Jurkat, Clone E6-1 (cell line): ENCODE data around the gene KRT25. TPM values are rescaled to one million over a fixed set of nuclear protein-coding genes. Genes with fewer than 3 reads are reported as not detected.
A peak's percentile ranks its signal among the peaks of the same experiment; 100 is the strongest.

Source experiments
- DNase-seq: peaks from one replicate; pipeline ENCODE4 v3.0.0-alpha.2; 2011; ENCODE audit warnings: low read depth, low spot score
- H3K4me3 ChIP-seq: 2 replicates; pipeline ENCODE4 v1.5.1; 2011; ENCODE audit warnings: mild to moderate bottlenecking, low read length, control low read depth, moderate library complexity
- polyA plus RNA-seq: library from polyadenylated mRNA; unstranded; fragments of >200 nt; gene quantifications from one replicate; pipeline ENCODE4 v1.2.1, GENCODE V29; 2012; ENCODE audit warnings: missing spikeins; ENCODE audit not compliant: insufficient read length, insufficient read depth

Gene KRT25, protein sequence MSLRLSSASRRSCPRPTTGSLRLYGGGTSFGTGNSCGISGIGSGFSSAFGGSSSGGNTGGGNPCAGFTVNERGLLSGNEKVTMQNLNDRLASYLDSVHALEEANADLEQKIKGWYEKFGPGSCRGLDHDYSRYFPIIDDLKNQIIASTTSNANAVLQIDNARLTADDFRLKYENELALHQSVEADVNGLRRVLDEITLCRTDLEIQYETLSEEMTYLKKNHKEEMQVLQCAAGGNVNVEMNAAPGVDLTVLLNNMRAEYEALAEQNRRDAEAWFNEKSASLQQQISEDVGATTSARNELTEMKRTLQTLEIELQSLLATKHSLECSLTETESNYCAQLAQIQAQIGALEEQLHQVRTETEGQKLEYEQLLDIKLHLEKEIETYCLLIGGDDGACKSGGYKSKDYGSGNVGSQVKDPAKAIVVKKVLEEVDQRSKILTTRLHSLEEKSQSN
- not detected for polyA plus RNA-seq

DNA sequence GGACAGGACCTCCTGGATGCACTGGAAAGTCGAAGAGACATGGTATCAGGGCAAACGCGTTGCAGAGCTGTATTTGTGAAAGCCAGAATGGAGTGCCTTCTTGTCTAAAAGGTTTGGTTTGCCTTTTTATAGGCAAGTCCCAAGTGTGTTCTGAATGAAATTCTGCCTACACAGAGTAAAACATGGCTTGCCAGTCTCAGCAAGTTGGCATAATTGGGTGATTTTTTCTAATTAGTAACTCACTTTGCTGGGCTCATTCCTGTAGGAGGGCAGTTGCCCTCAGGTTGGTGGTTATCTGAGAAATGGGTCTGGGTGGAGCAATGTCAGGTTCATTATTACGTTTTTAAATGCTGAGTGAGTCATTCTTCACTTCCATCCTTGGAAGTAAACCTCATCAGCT, at the start of gene KRT25:
TSS of gene KRT25 (minus strand) at position 101 of the 400 bp plus-strand sequence. CDS start at position 41, 60 bp downstream.
- H3K4me3 ChIP-seq, result no peak within 1 kb of the TSS
- DNase-seq, result no peak

DNA sequence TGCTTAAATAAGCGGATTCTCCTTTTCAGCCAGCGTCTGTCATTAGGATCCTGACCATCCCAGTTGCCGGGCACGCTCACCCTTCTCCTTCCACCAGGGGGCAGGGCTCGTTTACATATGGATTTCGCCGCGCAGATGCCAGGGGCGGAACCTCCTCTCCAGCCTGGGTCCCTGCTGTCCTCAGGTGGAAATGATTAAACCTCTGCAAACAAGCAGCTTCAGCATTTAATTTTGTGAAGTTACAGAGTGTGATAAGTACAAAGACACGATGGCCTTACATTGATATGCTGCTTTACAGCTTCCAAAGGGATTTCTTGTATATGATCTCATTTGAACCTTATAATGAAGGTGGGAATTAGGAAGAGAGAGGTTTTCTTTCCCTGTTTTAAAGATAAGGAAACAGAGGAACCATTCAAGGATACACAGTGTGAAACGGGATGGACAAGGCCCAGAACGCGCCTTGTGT, 48.5 kb upstream of the KRT25 start:
- DNase-seq, result peak; percentile 57
- H3K4me3 ChIP-seq, result no peak overlapping the region

DNA sequence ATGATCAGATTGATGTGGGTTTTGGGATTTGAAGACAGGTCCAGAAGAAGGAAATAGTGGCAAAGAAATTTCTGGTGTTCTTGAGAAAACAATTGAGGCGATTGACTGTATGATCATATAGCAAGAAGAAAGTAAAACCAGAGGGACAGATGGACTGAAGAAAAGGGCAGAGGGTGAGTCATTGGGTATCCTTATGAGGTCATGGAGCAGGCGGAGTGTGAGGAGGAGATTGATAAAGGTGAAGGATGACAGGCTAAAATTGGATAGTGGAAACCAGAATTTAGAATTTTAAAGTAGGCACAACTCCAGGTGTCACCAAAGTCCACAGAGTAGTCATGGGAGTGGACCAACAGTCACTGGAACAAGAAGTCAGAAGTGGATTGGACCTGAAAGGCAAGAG, 46.0 kb upstream of the KRT25 start:
- H3K4me3 ChIP-seq, result no peak overlapping the region
- DNase-seq, result no peak

DNA sequence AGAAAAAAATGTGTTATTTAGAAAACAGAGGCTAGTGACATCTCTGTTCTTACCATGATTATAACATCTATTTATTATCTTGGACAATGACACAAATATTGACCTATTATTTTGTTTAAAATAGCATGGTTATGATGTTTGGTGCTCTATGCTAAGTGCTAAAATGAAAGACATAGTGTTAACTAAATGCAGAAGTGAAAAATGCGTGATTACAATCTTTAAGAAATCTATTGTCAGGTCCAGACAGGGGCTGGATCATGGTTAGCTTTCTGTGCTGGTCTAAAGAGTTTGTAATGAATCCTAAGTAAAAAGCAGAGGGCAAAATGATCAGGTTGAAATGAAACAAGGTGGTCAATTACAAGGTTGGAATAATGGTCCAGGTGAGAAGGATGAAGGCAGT, 45.2 kb upstream of the KRT25 start:
- H3K4me3 ChIP-seq, result no peak overlapping the region

DNA sequence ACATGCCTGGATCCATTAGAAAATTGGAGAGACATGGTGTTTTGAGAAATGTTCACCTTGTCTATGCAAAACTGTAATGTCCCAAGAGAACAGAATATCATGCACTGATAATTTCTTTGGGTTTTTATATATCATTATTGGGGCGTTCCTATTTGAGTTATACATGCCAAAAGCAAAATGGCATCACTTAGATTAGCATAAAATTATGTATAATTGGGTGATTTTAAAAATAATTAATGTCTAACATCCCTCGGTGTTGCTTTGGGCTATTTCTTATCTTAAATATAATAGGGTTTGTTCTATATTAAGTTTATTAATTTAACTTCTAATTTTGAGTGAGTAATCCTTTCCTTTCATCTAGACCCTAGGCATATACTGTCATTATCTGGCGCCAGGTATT, 44.7 kb upstream of the KRT25 start, which contains the start of gene KRT28:
TSS of gene KRT28 (minus strand) at position 101 of the 400 bp plus-strand sequence. CDS start at position 35, 66 bp downstream.
- H3K4me3 ChIP-seq, result no peak within 1 kb of the TSS
- no peak for DNase-seq

More for the DNA sequence above, 45.2 kb upstream of the KRT25 start:
- DNase-seq, result no peak

DNA sequence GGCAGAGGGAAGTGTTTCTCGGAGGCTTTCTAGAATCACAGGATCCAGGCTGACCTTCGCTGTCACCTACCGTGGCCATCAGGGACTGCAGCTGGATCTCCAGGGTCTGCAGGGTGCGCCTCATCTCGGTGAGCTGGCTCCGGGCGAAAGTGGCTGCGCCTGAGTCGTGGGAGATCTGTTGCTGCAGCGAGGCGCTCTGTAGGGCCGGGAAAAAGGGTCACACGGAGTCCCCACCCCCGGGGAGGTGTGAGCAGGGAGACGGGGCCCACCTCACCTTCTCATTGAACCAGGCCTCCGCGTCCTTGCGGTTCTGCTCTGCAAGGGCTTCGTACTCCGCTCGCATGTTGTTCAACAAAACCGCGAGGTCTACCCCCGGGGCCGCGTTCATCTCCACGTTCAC, 41.7 kb upstream of the KRT25 start:
- H3K4me3 ChIP-seq, result no peak overlapping the region
- DNase-seq, result no peak

DNA sequence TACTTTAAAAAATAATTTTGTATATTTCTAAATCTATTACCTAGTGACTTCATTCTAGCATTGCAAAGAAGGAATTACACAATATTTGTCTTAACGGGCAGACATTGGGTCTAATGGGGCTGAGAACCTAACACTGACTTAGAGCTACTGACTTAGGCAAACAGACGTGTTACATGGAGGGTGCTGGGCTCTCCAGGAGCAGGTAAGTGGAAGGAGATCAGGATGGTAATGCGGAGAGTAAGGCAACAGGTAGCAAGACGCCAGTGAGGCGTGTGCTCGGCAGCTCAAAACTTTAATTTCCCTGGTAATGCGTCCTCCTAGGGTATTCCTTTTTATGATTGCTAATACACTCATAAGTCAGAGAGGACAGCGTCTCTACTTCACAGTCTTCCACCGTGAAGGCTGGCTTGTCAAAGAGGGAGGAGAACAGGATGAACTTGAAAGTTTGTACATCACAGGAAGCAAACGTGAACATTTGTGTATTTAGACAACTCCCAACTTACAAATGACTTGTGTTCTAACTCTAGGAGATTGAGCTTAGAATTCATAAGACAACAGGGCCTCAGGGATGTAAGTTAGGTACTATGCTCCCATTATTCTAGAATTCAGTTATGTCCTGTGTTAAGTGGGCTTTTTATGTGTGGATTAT, 40.0 kb upstream of the KRT25 start:
- no peak overlapping the region for H3K4me3 ChIP-seq
- DNase-seq, result no peak

DNA sequence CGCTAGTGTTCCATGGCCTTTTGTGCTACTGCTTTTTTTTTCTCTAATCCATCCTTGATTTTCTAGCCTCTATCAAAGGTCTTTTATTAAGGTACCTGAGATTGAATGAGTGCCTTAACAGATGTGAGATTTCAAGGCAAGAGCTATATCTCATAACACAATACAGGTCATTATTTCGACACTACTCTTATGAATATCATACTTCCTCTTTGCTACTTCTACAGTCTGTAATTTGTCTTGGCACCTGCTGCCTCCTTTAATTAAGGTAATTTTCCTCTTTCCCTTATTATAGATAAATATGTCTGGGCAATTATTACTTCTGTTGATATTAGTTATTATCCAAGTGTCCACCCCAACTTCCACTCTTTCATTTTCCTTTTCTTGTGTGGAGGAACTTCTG, 39.3 kb upstream of the KRT25 start:
- no peak overlapping the region for H3K4me3 ChIP-seq
- no peak for DNase-seq

DNA sequence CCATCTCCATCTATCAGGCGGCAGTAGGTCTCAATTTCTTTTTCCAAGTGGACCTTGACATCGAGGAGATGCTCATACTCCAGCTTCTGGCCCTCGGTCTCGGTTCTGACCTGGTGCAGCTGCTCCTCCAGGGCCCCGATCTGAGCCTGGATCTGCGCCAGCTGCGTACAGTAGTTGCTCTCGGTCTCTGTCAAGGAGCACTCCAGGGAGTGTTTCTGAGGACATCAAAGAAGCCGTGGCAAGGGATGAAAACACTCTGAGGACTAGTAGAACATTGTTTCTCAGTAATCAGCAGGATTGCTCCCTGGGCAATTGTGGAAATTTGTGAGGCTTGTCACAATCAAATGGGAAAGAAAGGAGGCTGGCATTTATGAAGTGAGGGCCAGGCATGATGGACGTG, 38.7 kb upstream of the KRT25 start:
- DNase-seq, result no peak
- no peak overlapping the region for H3K4me3 ChIP-seq

DNA sequence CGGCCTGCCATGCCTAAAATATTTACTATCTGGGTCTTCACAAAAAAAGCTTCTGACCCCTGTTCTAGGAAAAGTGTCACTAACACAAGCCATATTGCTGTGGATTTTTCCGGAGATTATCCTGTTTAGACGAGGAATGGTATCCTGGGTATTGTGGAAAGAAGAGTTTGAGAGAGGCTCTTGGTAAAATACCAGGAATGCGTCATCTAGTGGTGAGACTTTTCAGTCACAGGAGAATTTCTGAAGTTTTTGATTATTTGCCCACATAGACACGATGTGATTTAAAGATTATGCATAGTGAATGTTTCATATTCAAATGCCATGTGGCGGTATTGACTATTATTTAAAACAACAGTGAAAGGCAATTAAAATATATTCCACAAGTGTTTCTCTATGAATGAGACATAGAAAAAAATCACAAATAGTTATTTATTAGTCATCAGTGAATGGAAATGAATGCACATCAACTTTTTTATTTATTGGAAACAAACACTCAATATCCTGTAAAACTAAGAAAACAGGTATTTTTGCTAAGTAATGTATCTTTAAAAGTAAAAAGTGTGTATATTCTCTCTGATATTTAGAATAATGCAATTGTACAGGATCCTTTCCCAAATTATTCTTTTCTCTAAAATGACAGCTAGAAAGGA, 36.8 kb upstream of the KRT25 start:
- DNase-seq, result no peak
- no peak overlapping the region for H3K4me3 ChIP-seq

DNA sequence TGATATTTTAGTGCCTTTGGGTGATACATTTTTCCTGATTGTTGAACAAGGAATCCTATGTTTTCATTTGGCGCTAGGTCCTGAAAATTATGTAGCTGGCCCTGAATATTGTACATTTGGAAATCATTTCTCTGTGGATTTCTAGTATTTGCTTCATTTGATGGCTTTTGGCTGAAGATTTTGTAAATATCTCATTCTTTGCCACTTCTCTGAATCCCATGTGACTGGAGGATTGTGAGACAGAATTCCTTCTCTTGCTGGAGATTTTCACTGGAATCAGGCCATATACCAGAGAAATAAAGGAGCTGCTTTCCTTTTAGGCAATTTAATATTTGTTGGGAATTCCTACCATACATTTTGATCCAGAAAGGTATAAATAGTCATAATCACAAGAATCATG, 36.0 kb upstream of the KRT25 start:
- no peak overlapping the region for H3K4me3 ChIP-seq
- no peak for DNase-seq

DNA sequence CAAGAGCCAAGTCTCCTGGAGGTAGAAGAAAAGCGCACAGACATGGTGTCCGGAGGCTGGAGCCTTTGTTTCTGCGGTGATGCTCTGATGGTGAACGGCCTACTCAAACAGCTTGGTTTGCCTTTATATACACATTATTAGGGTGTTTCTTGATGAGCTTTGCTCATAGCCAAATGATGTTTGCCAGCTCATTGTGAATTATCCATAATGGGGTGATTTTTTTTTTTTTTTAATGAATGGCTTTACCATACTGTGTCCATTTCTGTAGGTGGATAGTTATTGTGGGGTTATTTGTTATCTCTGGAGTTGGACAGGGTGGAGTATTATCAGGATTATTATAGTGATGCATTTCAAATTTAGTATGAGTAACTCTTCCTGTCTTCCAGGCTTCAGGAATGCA, 27.3 kb upstream of the KRT25 start, which contains the start of gene KRT27:
TSS of gene KRT27 (minus strand) at position 101 of the 400 bp plus-strand sequence. CDS start at position 44, 57 bp downstream.
- no peak for DNase-seq
- H3K4me3 ChIP-seq, result no peak within 1 kb of the TSS

DNA sequence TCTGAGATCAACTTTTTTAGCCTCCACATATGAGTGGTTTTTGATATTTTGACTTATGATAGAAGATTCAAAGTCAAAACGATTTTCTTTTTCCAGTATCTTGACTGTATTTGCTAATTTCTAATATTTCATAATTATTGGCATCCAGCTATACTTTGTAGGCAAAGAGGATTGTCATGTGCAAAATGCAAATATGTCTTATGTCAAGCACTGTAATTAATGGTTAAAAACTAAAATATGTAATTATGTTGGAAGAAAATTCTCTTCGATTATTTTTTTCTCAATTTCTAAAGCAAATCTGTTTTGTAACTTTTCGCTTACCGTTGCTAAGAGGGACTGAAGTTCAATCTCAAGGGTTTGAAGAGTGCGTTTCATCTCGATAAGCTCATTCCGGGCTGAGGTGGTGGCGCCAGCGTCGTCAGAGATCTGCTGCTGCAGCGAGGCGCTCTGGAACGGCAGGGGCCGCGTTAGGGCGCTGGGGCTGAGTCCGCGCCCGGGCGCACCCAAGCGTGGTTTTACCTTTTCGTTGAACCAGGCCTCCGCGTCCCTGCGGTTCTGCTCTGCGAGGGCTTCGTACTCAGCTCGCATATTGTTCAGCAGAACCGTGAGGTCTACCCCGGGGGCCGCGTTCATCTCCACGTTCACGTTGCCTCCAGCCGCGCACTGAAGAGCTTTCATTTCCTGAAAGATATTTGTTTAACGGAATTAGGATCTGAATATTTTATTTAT, 24.2 kb upstream of the KRT25 start:
- H3K4me3 ChIP-seq, result no peak overlapping the region
- no peak for DNase-seq

DNA sequence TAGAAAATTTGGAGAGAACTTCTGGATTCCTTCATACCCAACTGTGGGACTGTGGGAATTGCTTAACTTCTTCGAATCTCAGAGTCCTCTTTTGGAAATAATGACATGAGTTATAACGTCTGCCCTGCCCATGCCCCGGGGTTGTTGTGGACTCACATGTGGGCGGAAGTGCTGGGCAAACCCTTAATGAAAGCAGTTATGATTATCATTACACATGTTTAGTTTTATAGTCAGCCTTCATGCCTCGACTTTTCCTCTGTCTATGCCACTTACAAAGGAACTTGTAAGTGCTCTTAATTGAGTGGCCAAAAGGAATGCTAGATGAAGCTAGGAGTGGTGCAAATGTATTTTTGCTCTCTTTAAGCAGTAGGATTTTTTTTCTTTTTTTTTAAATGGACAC, 23.3 kb upstream of the KRT25 start:
- H3K4me3 ChIP-seq, result no peak overlapping the region
- no peak for DNase-seq

DNA sequence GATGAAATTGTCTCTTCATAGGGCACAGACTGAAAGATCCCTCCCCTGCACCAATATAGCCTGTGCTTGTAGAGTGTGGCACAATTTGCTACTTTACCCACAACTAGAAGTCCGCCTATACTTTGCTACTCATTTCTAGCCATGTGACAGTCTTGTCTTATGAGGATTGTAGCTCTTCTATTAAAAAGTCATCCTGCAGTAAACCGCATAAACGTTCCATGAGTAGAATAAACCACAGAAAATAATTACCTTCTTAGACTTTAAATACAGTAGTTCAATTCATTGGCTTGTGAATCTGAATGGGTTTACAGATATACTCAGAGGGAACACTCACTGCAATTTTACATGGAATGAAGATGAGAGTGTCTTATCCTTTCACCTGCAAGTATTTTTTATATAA, 22.8 kb upstream of the KRT25 start:
- no peak for DNase-seq
- no peak overlapping the region for H3K4me3 ChIP-seq

DNA sequence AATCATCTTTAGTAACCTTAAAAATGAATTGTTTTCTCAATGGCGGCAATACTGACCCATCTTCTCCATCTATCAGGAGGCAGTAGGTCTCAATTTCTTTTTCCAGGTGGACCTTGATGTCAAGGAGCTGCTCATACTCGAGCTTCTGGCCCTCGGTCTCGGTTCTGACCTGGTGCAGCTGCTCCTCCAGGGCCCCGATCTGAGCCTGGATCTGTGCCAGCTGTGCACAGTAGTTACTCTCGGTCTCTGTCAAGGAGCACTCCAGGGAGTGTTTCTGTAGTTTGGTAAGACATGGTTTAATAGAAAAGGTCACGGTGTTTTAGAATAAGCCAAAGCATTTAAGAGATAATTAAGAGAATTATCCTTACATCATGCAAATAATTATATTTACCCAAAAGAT, 22.3 kb upstream of the KRT25 start:
- no peak overlapping the region for H3K4me3 ChIP-seq
- no peak for DNase-seq

DNA sequence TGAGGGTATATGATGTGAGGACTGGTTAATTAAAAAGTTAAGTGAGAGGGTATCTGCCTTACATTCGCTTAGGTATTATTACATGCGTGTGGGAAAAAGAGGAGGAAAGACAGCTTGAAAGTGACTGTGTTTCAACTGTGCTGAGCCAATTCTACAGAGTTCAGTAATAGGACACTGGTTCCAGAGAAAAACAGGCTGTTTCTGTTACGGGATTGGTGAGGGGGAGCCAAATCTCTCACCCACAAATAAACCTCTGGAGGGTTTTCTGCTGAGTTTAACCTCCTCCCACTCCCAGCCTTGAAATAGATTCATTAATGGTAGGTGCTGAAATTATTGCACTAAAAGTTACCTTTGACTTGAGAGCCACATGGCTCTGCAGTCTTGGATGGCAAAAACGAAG, 20.8 kb upstream of the KRT25 start:
- no peak for DNase-seq
- no peak overlapping the region for H3K4me3 ChIP-seq

DNA sequence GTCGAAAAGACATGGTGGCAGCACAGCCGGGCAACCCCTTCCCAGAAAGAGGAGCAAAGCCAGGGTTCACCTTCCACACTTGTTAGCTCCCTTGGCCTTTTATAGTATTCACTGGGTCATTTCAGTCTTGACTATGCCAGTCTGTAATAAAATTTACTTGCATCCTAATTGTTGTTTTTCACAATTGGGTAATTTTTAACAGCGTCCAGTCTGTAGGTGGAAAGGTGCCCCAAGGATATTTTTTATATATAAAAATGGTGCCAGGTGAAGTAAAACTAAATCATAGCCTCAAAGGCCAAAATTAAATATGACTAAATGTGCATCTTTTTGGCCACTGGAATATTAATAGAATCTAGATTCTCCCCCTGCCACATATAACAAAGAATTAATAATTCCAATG, 17.0 kb upstream of the KRT25 start, which contains the start of gene KRT26:
TSS of gene KRT26 (minus strand) at position 101 of the 400 bp plus-strand sequence. CDS start at position 13, 88 bp downstream.
- no peak for DNase-seq
- no peak within 1 kb of the TSS for H3K4me3 ChIP-seq

DNA sequence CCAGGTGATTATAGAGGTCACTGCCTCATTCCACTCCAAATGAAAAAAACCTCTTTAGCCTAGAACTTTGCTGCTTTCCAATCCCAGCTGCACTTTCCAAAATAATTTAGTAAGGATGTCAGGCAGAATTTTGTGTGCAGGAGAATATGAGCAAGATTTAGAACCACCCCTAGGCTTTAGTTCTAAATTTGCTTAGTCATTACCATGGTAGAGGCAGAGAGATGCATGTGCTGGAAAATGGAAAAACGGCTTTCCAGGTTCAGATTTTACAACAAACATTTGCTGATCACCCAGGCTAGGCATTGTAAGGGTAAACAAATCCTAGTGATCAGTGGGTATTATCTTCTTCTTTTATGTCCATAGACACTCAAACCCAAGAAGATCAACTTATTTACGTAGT, 10.5 kb upstream of the KRT25 start:
- DNase-seq, result no peak
- H3K4me3 ChIP-seq, result no peak overlapping the region
